NCI-H1417 treated with DMSO at 0.1 percent for 48 hours (cell line): Measurements from ENCODE around the gene POM121.
"Not testable (repeated sequence)": the region's sequence is repeated elsewhere in the genome, so short reads cannot be mapped to it uniquely, and the experiment has no call there.

Experiments
- DNase-seq: peaks from one replicate; lab custom pipeline; 2025; lab: John Stamatoyannopoulos, UW

Gene POM121

DNA sequence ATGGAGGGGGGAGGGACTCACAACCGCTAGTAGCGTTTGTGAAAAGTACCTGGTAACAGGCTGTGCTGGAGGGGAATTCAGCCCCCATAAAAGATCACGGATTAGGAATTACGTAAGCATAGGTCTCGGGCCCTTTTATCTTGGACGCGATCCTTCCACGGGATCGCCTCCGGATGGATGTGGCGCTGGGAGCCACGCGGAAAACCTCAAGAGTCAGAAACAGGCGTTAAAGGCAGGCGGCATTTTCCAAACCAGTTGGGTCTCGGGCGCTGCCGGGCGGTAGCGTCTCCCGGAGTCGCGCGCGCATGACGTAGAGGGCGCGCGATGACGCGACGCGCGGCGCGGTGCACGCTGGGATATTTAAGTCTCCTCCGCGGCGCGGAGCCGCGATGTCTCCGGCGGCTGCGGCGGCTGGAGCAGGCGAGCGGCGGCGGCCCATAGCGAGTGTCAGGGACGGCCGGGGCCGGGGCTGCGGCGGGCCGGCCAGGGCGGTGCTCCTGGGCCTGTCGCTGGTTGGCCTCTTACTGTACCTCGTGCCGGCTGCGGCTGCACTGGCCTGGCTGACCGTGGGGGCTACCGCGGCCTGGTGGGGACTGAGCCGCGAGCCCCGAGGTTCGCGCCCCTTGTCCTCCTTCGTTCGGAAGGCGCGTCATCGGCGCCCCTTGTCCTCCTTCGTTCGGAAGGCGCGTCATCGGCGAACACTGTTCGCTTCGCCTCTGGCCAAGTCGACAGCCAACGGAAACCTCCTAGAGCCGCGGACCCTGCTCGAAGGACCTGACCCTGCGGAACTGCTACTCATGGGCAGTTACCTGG lies at the start of gene POM121:
POM121 (plus strand) TSS at position 363 of the 813 bp plus-strand sequence; CDS start at position 390, 27 bp downstream.
- DNase-seq: no peak

DNA sequence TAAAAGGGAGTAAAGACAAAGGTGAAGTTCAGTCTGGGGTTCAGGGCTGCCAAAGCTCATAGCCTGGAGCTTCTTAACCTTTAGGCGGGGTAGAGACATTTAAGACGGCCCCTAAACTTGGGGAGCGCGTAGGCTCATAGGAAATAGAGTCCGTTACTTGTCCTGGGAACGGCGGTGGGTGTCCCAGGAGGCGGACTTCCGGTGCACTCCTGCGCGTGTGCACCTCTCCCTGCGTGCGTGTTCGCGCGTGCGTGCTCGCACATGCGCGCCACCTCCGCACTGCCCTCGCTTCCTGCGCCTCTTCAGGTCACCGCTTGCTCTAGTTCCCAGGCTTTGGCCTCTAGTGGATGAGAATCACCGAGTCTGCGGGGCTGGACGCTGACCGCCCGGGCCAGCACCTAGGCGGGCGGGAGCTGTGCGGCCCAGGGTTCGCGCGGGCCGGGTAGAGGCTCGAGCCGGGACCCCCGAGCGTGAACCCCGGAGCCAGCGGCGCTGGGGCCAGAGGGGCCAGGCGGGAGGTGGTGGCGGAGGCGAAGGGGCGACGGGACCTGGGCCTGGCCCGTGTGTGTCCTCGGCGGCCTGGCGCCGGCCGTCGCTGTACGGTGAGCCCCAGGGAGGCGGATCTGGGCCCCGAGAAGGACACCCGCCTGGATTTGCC lies 45.7 kb upstream of the POM121 start:
- DNase-seq: peak; percentile 15

DNA sequence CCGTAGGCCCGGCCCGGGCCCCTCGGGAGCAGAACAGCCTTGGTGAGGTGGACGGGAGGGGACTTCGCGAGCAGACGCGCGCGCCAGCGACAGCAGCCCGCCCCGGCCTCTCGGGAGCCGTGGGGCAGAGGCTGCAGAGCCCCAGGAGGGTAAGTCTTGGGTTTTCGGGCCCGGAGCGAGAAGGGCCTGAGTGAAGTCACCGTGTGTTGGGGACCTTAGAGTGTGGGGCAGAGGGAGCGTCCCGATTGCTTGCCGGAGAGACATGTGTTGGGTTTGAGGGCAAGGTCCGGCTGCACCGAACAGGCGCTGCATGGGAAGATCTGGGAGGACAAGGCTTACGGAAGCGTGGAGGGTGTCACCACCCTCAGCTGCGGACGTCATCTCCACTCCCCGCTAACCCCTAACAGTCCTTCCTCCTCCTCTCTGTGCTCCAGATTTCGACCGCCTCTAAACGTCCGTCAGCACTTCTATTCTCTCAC lies 45.1 kb upstream of the POM121 start:
- not testable (repeated sequence) for DNase-seq

DNA sequence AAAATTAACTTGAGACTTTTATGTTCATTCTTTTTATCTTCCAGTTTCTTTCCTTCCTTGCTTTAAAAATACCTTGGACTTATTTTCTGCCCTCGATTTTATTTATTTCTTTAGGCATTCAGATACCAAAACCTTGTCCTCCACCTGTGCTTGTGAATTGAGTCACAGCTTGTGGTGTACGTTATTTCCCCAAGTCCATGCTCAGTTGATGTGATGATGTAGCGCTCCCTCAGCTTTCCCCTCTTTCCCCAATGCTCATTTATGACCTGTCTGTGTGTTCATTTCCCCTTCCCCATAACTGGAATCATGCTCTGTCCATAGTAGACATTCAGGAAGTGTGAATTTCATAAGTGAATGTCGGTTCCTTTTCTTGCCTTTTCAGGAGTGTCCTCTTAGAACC lies 33.1 kb upstream of the POM121 start:
- not testable (repeated sequence) for DNase-seq

DNA sequence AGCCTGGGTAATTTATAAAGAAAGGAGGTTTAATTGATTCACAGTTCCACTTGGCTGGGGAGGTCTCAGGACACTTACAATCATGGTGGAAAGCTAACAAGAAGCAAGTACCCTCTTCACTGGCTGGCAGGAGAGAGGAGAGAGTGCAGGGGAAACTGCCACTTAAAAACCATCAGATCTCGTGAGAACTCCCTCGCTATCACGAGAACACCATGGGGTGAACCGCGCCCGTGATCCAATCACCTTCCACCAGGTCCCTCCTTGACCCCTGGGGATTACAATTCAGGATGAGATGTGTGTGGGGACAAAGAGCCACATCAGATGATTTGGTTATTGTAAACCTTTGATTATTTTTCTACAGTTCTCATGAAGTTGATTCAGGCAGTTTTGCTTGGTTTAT lies 20.2 kb upstream of the POM121 start:
- not testable (repeated sequence) for DNase-seq

DNA sequence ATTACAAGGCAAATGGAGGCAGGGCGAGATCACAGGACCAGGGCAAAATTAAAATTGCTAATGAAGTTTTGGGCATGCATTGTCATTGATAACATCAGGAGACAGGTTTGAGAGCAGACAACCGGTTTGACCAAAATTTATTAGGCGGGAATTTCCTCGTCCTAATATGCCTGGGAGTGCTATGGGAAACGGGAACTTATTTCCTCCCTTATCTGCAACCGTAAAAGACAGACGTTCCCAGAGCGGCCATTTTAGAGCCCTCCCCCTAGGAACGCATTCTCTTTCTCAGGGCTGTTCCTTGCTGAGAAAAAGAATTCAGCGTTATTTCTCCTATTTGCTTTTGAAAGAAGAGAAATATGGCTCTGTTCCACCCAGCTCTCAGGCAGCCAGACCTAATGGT lies 16.5 kb upstream of the POM121 start:
- not testable (repeated sequence) for DNase-seq

DNA sequence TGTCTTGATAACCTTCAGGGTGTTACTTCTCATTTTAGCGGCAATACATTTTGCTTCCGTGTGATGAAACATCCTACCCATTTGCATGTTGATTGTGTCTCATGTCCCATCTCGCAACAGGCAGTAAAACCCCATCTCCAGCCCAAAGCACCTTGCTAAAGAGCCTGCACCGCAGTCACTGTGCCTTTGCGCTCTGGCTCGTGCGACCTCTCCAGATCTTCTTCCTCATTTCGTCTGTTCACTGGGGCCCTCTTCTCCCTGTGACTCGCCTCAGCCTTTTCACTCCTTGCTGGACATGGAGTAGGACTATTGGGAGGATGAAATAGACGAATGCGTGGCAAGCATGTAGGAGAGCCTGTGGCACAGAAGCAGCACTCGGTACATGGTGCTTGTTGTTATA lies 13.5 kb upstream of the POM121 start:
- DNase-seq: not testable (repeated sequence)

DNA sequence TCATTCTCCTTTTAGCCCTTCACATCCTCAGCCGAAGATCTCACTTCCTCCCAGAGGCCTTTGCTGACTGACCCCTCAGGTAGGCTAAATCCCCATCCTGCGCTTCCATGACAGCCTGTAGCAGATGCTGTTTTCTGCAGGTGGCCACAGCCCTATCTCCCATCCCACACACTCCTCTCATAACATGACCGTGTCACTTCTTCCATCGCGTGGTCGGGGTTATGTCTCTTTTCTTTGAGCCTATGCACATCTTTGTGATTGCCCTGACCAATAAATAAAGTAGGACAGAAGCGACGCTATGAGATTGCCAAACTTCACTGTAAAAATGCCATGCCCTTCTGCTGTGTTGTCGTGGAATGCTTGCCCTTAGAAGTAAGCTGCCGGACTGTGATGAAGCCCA lies 11.1 kb upstream of the POM121 start:
- not testable (repeated sequence) for DNase-seq

DNA sequence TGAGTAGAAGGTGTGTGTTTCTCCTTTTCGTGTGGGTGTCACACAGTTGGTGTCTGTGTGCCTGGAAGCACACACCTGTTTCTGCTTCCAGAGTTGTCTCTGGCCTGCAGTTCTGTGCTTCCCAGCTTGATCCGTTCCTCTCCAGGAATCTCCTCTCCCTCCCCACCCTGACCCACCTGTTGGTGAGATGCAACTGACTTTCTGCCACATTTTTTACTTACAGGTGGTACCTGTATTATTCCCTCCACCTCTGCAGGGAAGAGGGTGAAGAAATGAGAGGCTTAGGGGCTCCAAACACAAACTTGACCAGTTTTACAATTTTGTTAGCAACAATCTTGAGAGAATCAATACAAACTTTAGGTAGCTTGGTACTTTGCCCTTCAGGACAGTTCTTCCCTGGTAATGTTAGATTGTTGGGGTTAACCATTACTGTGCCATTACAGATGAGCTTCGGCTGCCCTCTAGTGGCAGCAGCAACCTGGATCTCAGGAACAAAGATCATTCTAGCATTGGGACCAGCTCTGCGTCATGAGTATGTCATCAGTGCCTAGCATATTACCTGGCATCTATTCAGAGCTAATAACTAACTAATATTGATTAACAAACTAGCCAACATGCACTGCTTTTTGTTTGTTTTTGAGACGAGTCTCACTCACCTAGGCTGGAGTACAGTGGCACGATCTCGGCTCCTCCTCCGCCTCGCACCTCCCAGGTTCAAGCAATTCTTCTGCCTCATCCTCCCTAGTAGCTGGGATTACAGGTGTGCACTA lies 10.0 kb upstream of the POM121 start:
- not testable (repeated sequence) for DNase-seq

DNA sequence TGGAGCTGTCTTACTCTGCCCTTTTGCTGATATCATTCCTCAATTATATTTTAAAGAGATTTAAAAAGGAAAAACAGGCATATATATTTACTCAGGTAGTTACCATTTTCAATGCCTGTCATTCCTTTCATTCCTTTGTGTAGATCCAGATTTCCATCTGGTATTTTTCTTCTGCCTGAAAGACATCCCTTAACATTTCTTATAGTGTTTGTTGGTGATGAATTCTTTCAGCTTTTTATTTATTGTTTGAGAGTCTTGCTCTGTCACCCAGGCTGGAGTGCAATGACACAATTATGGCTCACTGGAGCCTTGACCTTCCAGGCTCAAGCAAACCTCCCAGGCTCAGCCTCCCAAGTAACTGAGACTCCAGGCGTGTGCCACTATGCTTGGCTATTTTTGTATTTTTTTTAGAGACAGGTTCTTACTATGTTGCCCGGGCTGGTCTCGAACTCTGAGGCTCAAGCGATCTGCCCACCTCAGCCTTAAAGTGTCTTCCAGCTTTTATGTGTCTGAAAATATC lies 5.6 kb upstream of the POM121 start:
- DNase-seq: no peak

DNA sequence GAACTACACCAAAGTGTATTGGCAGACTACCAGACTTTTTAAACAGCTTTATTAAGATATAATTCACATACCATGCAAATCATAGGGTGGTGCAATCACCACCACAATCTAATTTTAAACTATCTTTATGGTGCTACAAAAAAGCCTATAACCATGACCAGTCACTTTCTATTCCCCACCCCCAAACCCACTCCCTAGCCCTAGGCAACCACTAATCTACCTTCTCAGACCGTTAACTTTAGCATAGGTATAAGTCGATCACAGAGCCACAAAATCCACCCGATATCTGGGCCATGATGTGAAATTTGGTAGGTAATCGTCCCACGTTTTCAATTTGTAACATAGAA lies 536 bp upstream of the POM121 start:
- no peak for DNase-seq

DNA sequence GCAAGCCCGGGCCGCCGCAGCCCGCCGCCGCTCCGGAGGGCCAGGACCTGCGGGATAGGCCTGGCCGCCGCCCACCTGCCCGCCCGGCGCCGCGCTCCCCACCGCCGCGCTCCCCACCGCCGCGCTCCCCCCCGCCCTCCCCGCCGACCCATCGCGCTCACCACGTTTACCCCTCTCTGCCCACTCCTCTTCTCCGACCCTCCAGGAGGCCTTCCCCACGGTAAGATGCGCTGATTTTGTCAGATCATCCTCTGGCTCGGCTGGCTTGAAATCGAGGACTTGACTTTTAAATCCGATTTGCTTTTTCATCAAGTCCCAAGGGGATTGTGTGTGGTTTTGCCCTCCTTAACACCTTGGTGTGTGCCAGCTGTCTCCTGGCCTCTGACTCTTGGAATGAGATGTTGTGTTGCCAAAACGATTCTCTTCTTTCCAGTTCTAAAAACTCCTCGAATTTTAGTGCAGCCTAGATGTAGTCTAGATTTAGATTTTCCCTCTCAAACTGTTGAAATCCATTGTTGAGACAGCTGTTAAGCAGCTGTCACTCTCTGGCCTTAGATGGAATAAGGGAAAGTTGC lies 738 bp downstream of the POM121 start:
- DNase-seq: no peak

DNA sequence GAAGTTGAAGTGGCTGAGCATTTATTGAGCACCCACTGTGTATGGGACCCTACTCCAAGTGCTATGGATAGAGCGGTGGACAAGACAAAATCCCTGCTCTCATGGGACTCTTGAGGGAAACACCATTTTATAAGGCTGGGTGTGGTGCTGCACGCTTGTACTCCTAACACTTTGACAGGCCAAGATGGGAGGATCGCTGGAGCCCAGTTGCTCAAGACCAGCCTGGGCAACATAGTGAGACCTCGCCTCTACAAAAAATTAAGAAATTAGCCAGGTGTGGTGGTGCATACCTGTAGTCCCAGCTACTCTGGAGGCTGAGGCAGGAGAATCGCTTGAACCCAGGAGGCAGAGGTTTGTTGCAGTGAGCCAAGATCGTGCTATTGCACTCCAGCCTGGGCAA lies 2.9 kb downstream of the POM121 start:
- not testable (repeated sequence) for DNase-seq

DNA sequence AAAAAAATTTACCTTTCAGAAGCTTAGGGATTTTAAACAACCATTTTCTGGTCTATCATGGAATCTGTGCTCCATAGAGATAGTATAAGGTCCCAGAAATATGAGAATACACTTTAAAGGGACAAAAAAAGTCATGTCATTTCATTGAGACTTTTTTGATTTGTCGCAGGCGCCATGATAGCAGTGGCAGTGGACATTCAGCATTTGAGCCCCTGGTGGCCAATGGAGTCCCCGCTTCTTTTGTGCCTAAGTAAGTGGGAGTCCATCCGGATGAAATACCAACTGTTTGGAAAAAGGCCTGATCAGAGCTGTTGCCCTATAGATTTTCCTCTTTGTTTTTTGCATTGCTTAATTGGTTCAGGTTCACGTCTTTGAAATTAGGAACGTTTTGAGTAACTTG lies 3.3 kb downstream of the POM121 start:
- not testable (repeated sequence) for DNase-seq

DNA sequence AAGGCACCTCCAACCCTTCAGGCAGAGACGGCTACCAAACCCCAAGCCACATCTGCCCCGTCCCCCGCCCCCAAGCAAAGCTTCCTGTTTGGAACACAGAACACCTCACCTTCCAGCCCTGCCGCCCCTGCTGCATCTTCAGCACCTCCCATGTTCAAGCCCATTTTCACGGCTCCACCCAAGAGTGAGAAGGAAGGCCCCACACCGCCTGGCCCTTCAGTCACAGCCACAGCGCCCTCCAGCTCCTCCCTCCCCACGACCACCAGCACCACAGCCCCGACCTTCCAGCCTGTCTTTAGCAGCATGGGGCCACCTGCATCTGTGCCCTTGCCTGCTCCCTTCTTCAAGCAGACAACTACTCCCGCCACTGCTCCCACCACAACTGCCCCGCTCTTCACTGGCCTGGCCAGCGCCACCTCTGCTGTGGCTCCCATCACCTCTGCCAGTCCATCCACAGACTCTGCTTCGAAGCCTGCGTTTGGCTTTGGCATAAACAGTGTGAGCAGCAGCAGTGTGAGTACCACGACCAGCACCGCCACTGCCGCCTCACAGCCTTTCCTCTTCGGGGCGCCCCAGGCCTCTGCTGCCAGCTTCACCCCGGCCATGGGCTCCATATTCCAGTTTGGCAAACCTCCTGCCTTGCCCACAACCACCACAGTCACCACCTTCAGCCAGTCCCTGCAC lies 17.3 kb downstream of the POM121 start:
- not testable (repeated sequence) for DNase-seq

DNA sequence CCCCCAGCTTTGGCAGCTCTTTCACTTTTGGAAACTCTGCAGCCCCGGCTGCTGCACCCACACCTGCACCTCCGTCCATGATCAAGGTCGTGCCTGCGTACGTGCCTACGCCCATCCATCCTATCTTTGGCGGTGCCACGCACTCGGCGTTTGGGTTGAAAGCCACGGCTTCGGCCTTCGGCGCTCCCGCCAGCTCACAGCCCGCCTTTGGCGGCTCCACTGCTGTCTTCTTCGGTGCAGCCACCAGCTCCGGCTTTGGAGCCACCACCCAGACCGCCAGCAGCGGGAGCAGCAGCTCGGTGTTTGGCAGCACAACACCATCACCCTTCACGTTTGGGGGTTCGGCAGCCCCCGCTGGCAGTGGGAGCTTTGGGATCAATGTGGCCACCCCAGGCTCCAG lies 18.1 kb downstream of the POM121 start:
- not testable (repeated sequence) for DNase-seq

DNA sequence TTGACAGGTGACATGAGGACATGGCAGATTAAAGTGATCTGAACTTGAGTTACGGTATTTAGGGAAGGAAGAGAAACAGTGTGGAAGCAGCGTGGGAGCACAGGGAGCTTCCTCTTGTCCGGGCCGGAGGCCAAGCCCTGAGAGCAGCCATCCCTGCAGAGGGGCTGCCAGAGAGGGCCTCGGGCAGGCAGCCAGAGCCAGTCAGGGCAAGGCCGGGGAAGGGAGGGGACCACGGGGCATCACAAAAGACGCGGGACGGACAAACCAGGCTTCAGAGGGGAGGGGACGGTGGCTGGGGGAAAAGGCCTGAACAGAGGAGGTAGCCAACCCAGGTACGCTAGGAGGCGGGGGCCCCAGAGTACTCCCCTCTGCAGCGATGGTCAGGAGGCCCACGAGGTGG lies 20.0 kb downstream of the POM121 start:
- DNase-seq: not testable (repeated sequence)

DNA sequence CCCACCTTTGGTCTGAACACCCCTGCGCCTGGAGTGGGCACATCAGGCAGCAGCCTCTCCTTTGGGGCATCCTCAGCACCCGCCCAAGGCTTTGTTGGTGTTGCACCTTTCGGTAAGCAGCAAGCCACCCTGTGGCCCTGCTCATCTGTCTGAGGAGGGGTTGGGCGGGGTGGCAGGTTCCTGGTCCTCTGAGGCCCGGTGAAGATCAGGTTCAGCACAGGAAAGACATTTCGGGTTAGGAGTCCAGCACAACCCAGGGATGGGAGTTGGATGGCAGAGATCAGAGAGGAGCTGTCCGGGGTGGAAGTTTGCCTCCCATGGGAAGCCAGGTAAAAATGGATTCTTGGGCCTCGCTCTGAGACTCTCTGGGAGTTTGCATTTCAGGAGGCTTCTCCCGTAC lies 20.7 kb downstream of the POM121 start:
- not testable (repeated sequence) for DNase-seq

DNA sequence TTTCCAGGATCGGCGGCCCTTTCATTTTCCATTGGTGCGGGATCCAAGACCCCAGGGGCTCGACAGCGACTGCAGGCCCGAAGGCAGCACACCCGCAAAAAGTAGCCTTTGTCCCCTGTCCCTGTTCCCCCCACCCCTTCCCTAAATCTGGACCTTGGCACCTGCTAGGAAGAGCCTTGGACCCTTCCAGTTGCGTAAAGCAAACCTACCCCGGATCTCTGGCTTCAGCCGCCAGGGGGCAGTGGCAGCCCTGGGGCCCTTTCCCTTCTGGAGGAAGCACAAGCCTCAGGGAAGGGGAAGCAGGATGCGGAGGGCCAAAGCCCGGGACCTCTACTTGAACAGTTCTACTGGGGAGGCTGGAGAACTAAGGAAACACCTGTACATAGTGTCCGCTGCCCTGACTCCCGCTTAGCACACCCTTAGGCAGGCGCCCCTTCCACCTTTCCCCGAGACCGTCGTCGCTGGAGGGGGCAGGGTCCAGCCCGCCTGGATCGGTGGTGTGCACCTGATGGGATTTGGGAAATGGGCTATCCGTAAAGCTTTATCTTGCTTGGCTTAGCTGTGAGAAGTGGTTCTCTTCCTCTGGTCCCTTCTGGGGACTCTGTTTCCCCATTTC lies 21.3 kb downstream of the POM121 start:
- DNase-seq: not testable (repeated sequence)

DNA sequence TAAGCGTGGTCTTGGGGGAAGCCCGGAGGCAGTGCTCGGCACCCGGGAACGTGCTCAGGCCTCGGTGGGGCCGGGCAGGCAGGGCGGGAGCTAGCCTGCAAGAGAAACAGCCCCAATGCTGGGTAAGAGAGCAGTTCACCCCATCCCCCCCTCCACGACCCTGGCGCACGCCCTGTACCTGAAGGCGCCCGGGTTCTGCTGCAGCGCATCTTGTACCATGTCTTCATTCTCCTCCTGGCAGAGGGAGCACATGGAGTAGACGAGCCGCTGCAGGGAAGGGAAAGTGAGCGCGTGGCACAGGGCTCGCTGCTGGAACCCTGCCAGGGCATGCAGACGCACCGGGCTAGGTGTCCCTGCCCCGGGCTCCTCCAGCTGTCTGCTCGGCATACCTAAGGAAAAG lies 23.8 kb downstream of the POM121 start:
- DNase-seq: not testable (repeated sequence)

DNA sequence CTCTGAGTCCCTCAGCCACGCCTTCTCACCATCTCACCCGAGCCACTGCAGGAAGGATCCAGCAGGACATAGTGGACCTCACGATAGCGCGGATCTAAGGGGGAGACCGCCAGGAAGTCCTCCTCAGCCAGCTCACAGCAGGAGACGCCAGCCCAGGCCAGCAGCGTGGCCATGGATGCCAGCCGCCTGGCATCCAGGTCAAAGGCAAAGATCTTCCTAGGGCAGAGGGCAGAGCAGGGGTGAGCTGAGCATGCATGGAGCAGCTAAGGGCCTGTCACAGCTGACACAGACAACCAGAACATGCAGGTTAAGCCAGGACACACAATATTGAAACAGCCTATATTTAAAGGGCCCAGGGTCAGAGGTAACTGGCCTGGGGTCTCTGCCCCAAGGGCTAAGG lies 24.4 kb downstream of the POM121 start:
- not testable (repeated sequence) for DNase-seq
